SK-N-SH treated with all-trans-retinoic acid at 6 μM for 48 hours (cell line): Measurements from ENCODE around the gene ARGLU1.

Source experiments
- ATAC-seq: fragments of 200-7000 bp; cut with Tn5 transposase; 3 replicates; pipeline ENCODE4 v1.9.1; 2020; ENCODE audit warnings: mild to moderate bottlenecking, moderate library complexity
- ARNTL ChIP-seq: fragments of 450-650 bp; formaldehyde crosslinking; IDR thresholded peaks from 2 replicates; pipeline ENCODE4 v1.5.0; 2020; ENCODE audit warnings: low read depth, mild to moderate bottlenecking, moderate library complexity, borderline replicate concordance
- BACH2 ChIP-seq: fragments of 250-450 bp; sonication (Bioruptor Pico); IDR thresholded peaks from 2 replicates; pipeline ENCODE4 v1.9.0; 2021; ENCODE audit warnings: mild to moderate bottlenecking, borderline replicate concordance
- CSDC2 ChIP-seq: fragments of 250-450 bp; sonication (Bioruptor Pico); IDR thresholded peaks from 2 replicates; pipeline ENCODE4 v1.5.0; 2020; ENCODE audit warnings: mild to moderate bottlenecking, moderate library complexity
- CSRNP3 ChIP-seq: fragments of 250-450 bp; sonication (Bioruptor Pico); IDR thresholded peaks from 2 replicates; pipeline ENCODE4 v1.5.1; 2021; ENCODE audit warnings: mild to moderate bottlenecking, moderate library complexity
- ESRRG ChIP-seq: fragments of 250-450 bp; sonication (Bioruptor Pico); IDR thresholded peaks from 2 replicates; pipeline ENCODE4 v1.6.1; 2021; ENCODE audit warnings: mild to moderate bottlenecking
- GLIS3 ChIP-seq: fragments of 250-450 bp; sonication (Bioruptor Pico); IDR thresholded peaks from 2 replicates; pipeline ENCODE4 v1.5.0; 2020; ENCODE audit warnings: mild to moderate bottlenecking, moderate library complexity
- ISL1 ChIP-seq: fragments of 250-450 bp; sonication (Bioruptor Pico); IDR thresholded peaks from 2 replicates; pipeline ENCODE4 v2.1.2; 2022; ENCODE audit warnings: mild to moderate bottlenecking, moderate library complexity
- OSR1 ChIP-seq: fragments of 250-450 bp; sonication (Bioruptor Pico); IDR thresholded peaks from 2 replicates; pipeline ENCODE4 v1.8.0; 2022; ENCODE audit warnings: moderate library complexity, mild to moderate bottlenecking, inconsistent platforms
- RARB ChIP-seq: fragments of 250-450 bp; sonication (Bioruptor Pico); IDR thresholded peaks from 2 replicates; pipeline ENCODE4 v1.8.0; 2021; ENCODE audit warnings: mild to moderate bottlenecking, moderate library complexity
- SNAI2 ChIP-seq: fragments of 250-450 bp; sonication (Bioruptor Pico); IDR thresholded peaks from 2 replicates; pipeline ENCODE4 v1.5.0; 2020; ENCODE audit warnings: mild to moderate bottlenecking, moderate library complexity
- TCF4 ChIP-seq: fragments of 250-450 bp; sonication (Bioruptor Pico); IDR thresholded peaks from 2 replicates; pipeline ENCODE4 v1.8.0; 2021; ENCODE audit warnings: mild to moderate bottlenecking, moderate library complexity, borderline replicate concordance
- TOX ChIP-seq: fragments of 250-450 bp; sonication (Bioruptor Pico); IDR thresholded peaks from 2 replicates; pipeline ENCODE4 v1.8.0; 2021; ENCODE audit warnings: mild to moderate bottlenecking, moderate library complexity, borderline replicate concordance
- ZC3H10 ChIP-seq: fragments of 250-450 bp; sonication (Bioruptor Pico); IDR thresholded peaks from 2 replicates; pipeline ENCODE4 v1.5.1; 2021; ENCODE audit warnings: mild to moderate bottlenecking, moderate library complexity
- ZFP3 ChIP-seq: fragments of 250-450 bp; sonication (Bioruptor Pico); IDR thresholded peaks from 2 replicates; pipeline ENCODE4 v1.5.0; 2020; ENCODE audit warnings: mild to moderate bottlenecking, moderate library complexity
- ZFP30 ChIP-seq: fragments of 450-650 bp; formaldehyde crosslinking; IDR thresholded peaks from 2 replicates; pipeline ENCODE4 v1.5.0; 2022; ENCODE audit warnings: mild to moderate bottlenecking, moderate library complexity
- ZNF565 ChIP-seq: fragments of 450-650 bp; formaldehyde crosslinking; conservative IDR thresholded peaks from 2 replicates; pipeline ENCODE4 v1.5.0; 2020; ENCODE audit warnings: low read depth, mild to moderate bottlenecking, moderate library complexity
- ZNF70 ChIP-seq: fragments of 450-650 bp; formaldehyde crosslinking; IDR thresholded peaks from 2 replicates; pipeline ENCODE4 v1.5.0; 2020; ENCODE audit warnings: mild to moderate bottlenecking, moderate library complexity
- ZNF8 ChIP-seq: fragments of 450-650 bp; formaldehyde crosslinking; IDR thresholded peaks from 2 replicates; pipeline ENCODE4 v1.5.0; 2020; ENCODE audit warnings: mild to moderate bottlenecking, moderate library complexity
- TF ChIP-seq, protein P1 (sequence below): fragments of 250-450 bp; sonication (Bioruptor Pico); IDR thresholded peaks from 2 replicates; pipeline ENCODE4 v1.8.0; 2021; ENCODE audit warnings: low read depth, mild to moderate bottlenecking, moderate library complexity, borderline replicate concordance
- TF ChIP-seq, protein P2 (sequence below): fragments of 250-450 bp; sonication (Bioruptor Pico); IDR thresholded peaks from 2 replicates; pipeline ENCODE4 v1.5.1; 2020; ENCODE audit warnings: low read depth, mild to moderate bottlenecking, moderate library complexity
- TF ChIP-seq, protein P3 (sequence below): fragments of 250-450 bp; sonication (Bioruptor Pico); IDR thresholded peaks from 2 replicates; pipeline ENCODE4 v1.8.0; 2020; ENCODE audit warnings: mild to moderate bottlenecking, moderate library complexity, borderline replicate concordance

The ARGLU1 gene

GRCh38 chr13:106522112-106522705 is 45.7 kb downstream of the ARGLU1 start:
- ATAC-seq: no peak
- TF ChIP-seq ZNF565: no peak
- TF ChIP-seq, protein P1, sequence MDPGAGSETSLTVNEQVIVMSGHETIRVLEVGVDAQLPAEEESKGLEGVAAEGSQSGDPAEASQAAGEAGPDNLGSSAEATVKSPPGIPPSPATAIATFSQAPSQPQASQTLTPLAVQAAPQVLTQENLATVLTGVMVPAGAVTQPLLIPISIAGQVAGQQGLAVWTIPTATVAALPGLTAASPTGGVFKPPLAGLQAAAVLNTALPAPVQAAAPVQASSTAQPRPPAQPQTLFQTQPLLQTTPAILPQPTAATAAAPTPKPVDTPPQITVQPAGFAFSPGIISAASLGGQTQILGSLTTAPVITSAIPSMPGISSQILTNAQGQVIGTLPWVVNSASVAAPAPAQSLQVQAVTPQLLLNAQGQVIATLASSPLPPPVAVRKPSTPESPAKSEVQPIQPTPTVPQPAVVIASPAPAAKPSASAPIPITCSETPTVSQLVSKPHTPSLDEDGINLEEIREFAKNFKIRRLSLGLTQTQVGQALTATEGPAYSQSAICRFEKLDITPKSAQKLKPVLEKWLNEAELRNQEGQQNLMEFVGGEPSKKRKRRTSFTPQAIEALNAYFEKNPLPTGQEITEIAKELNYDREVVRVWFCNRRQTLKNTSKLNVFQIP (CRISPR knock-in tag): no peak
- no peak for TF ChIP-seq CSRNP3
- no peak for TF ChIP-seq GLIS3 (CRISPR knock-in tag)
- TF ChIP-seq ISL1 (CRISPR knock-in tag): no peak
- TF ChIP-seq SNAI2 (CRISPR knock-in tag): no peak
- TF ChIP-seq, all 23 proteins: peak for 0

- TF ChIP-seq CSDC2 (CRISPR knock-in tag) (no peak), ZC3H10 (CRISPR knock-in tag) (no peak), GLIS3 (CRISPR knock-in tag) (no peak), ZFP30 (CRISPR knock-in tag) (no peak), TOX (no peak), CSRNP3 (no peak), SNAI2 (CRISPR knock-in tag) (no peak), ISL1 (CRISPR knock-in tag) (no peak), ZNF8 (CRISPR knock-in tag) (no peak), ZNF70 (CRISPR knock-in tag) (no peak), RARB (CRISPR knock-in tag) (no peak), ESRRG (CRISPR knock-in tag) (no peak), TCF4 (CRISPR knock-in tag) (no peak), ZFP3 (no peak), BACH2 (CRISPR knock-in tag) (no peak), ARNTL (CRISPR knock-in tag) (no peak), OSR1 (no peak)
- TF ChIP-seq, protein P2, sequence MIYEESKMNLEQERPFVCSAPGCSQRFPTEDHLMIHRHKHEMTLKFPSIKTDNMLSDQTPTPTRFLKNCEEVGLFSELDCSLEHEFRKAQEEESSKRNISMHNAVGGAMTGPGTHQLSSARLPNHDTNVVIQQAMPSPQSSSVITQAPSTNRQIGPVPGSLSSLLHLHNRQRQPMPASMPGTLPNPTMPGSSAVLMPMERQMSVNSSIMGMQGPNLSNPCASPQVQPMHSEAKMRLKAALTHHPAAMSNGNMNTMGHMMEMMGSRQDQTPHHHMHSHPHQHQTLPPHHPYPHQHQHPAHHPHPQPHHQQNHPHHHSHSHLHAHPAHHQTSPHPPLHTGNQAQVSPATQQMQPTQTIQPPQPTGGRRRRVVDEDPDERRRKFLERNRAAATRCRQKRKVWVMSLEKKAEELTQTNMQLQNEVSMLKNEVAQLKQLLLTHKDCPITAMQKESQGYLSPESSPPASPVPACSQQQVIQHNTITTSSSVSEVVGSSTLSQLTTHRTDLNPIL (CRISPR knock-in tag): no peak
- TF ChIP-seq, protein P3, sequence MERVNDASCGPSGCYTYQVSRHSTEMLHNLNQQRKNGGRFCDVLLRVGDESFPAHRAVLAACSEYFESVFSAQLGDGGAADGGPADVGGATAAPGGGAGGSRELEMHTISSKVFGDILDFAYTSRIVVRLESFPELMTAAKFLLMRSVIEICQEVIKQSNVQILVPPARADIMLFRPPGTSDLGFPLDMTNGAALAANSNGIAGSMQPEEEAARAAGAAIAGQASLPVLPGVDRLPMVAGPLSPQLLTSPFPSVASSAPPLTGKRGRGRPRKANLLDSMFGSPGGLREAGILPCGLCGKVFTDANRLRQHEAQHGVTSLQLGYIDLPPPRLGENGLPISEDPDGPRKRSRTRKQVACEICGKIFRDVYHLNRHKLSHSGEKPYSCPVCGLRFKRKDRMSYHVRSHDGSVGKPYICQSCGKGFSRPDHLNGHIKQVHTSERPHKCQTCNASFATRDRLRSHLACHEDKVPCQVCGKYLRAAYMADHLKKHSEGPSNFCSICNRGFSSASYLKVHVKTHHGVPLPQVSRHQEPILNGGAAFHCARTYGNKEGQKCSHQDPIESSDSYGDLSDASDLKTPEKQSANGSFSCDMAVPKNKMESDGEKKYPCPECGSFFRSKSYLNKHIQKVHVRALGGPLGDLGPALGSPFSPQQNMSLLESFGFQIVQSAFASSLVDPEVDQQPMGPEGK (CRISPR knock-in tag): no peak
- TF ChIP-seq, protein P1 (CRISPR knock-in tag): no peak
- peak; percentile 32; the same call in 2 of the 3 replicates for ATAC-seq
These were observed 46.7 kb downstream of the ARGLU1 start for GRCh38 chr13:106521095-106521799.
